HCT116 (cell line): ENCODE results near the gene ACER3. TPM values are rescaled to one million over a fixed set of nuclear protein-coding genes. Genes with fewer than 3 reads are reported as not detected.
A peak's percentile ranks its signal among the peaks of the same experiment; 100 is the strongest.

Source experiments
- ATAC-seq: fragments of 200-7000 bp; cut with Tn5 transposase; 2 replicates; pipeline ENCODE4 v1.9.1; 2020; ENCODE audit warnings: mild to moderate bottlenecking, moderate library complexity
- BruUV-seq: library from RNA; stranded (reverse); fragments of 400-500 nt; replicated peaks from 2 replicates; lab custom pipeline; 2021; lab: Mats Ljungman, UMichigan
- CTCF ChIA-PET: fragments of 300-600 bp; sonication (Branson Sonifier 250); formaldehyde crosslinking; loops from one replicate; lab custom pipeline; 2021; ENCODE audit warnings: antibody characterized with exemption; lab: Charles Lee
- POLR2A ChIA-PET: fragments of 300-600, 350-600 bp; sonication (Branson Sonifier 250); formaldehyde crosslinking; loops from one replicate; lab custom pipeline; 2021; ENCODE audit warnings: antibody characterized with exemption; lab: Charles Lee
- RAD21 ChIA-PET, 2 experiments: fragments of 300-600 bp; sonication (Branson Sonifier 250); formaldehyde crosslinking; loops; one replicate each; lab custom pipeline; 2023; ENCODE audit warnings: low total read pairs in 2 of 2; ENCODE audit not compliant: uncharacterized antibody in 2 of 2, unreplicated experiment in 2 of 2, low non-redundant PET in 1 of 2; lab: Charles Lee
- DNase-seq: peaks from one replicate; pipeline ENCODE4 v3.0.0-alpha.2; 2010; ENCODE audit warnings: low read depth, low spot score
- H2AFZ ChIP-seq: fragments of 200-600 bp; shearing (Covaris generic), sonication (generic); 2 replicates; pipeline ENCODE4 v1.6.1; 2017; ENCODE audit warnings: low read depth, mixed run types, mixed read lengths, antibody characterized with exemption, low read length; ENCODE audit not compliant: poor library complexity, severe bottlenecking
- H3K27ac ChIP-seq: 2 replicates; pipeline ENCODE4 v1.5.1; 2012; ENCODE audit warnings: low read depth, low read length
- H3K27me3 ChIP-seq: fragments of 200-600 bp; sonication (generic); 2 replicates; pipeline ENCODE4 v1.6.1; 2016; ENCODE audit warnings: mixed run types, low read length, mixed read lengths; ENCODE audit not compliant: insufficient read depth
- H3K36me3 ChIP-seq, 2 experiments: fragments of 200-500 bp in 1 of 2; fragments of 200-600 bp in 1 of 2; sonication (Bioruptor generic) in 1 of 2; sonication (generic) in 1 of 2; 2 replicates each; pipeline versions ENCODE4 v1.5.1 to v1.6.1; 2014 to 2016; ENCODE audit warnings: low read length in 2 of 2, inconsistent platforms in 1 of 2, mixed read lengths in 1 of 2, mixed run types in 1 of 2; ENCODE audit not compliant: insufficient read depth in 2 of 2, control insufficient read depth in 1 of 2
- H3K4me1 ChIP-seq, 2 experiments: fragments of 200-600 bp in 1 of 2; sonication (generic) in 1 of 2; 2 replicates each; pipeline versions ENCODE4 v1.5.1 to v1.6.1; 2012 to 2017; ENCODE audit warnings: low read length in 2 of 2, inconsistent platforms in 1 of 2, mild to moderate bottlenecking in 1 of 2, mixed read lengths in 1 of 2, mixed run types in 1 of 2, moderate library complexity in 1 of 2; ENCODE audit not compliant: insufficient read depth in 2 of 2, control insufficient read depth in 1 of 2
- H3K4me2 ChIP-seq: fragments of 200-600 bp; sonication (generic); 2 replicates; pipeline ENCODE4 v1.6.1; 2017; ENCODE audit warnings: mixed run types, low read length, mixed read lengths
- H3K4me3 ChIP-seq, 2 experiments: fragments of 200-600 bp in 1 of 2; sonication (generic) in 1 of 2; replicated peaks in 1 of 2; 2 replicates each; pipeline ENCODE4 v1.5.1; 2011 to 2016; ENCODE audit warnings: low read length in 2 of 2, control low read depth in 1 of 2, low read depth in 1 of 2, mild to moderate bottlenecking in 1 of 2, mixed read lengths in 1 of 2, mixed run types in 1 of 2
- H3K79me2 ChIP-seq: fragments of 200-600 bp; sonication (generic); 2 replicates; pipeline ENCODE4 v1.6.1; 2017; ENCODE audit warnings: mild to moderate bottlenecking, mixed run types, low read length, moderate library complexity, mixed read lengths; ENCODE audit not compliant: insufficient read depth
- H3K9ac ChIP-seq: fragments of 200-600 bp; sonication (generic); 2 replicates; pipeline ENCODE4 v1.6.1; 2016; ENCODE audit warnings: low read length, mixed read lengths
- H3K9me2 ChIP-seq: fragments of 200-600 bp; sonication (generic), shearing (Covaris generic); 2 replicates; pipeline ENCODE4 v1.6.1; 2017; ENCODE audit warnings: mixed run types, mild to moderate bottlenecking, moderate library complexity; ENCODE audit not compliant: insufficient read depth
- H3K9me3 ChIP-seq, 2 experiments: fragments of 200-500 bp in 1 of 2; fragments of 200-600 bp in 1 of 2; sonication (Bioruptor generic) in 1 of 2; sonication (generic) in 1 of 2; 2 replicates each; pipeline ENCODE4 v1.6.1; 2014 to 2017; ENCODE audit warnings: low read length in 2 of 2, mixed read lengths in 2 of 2, inconsistent platforms in 1 of 2, low read depth in 1 of 2, mild to moderate bottlenecking in 1 of 2, mixed run types in 1 of 2, moderate library complexity in 1 of 2; ENCODE audit not compliant: control insufficient read depth in 1 of 2, insufficient read depth in 1 of 2
- H4K20me1 ChIP-seq: fragments of 200-600 bp; sonication (generic), shearing (Covaris generic); 2 replicates; pipeline ENCODE4 v1.6.1; 2017; ENCODE audit warnings: mixed run types, mild to moderate bottlenecking, moderate library complexity; ENCODE audit not compliant: insufficient read depth
- ATF3 ChIP-seq: IDR thresholded peaks from 2 replicates; pipeline ENCODE4 v1.6.1; 2012
- CBX3 ChIP-seq: IDR thresholded peaks from 2 replicates; pipeline ENCODE4 v1.6.1; 2012; ENCODE audit warnings: low read depth
- CTCF ChIP-seq, 3 experiments: fragments of 200-600 bp in 1 of 3; sonication (generic) in 1 of 3; IDR thresholded peaks in 2 of 3; conservative IDR thresholded peaks in 1 of 3; 2 replicates each; pipeline ENCODE4 v1.5.1; 2012 to 2017; ENCODE audit warnings: low read depth in 2 of 3, low read length in 2 of 3, antibody characterized with exemption in 1 of 3, borderline replicate concordance in 1 of 3, control low read depth in 1 of 3, mild to moderate bottlenecking in 1 of 3, mixed read lengths in 1 of 3, mixed run types in 1 of 3, moderate library complexity in 1 of 3; ENCODE audit not compliant: insufficient read depth in 1 of 3
- EZH2phosphoT487 ChIP-seq: fragments of 200-600 bp; IDR thresholded peaks from 2 replicates; pipeline ENCODE4 v1.6.1; 2018; ENCODE audit warnings: antibody characterized with exemption, borderline replicate concordance
- FOSL1 ChIP-seq: IDR thresholded peaks from 2 replicates; pipeline ENCODE4 v1.6.1; 2012; ENCODE audit warnings: low read depth
- JUND ChIP-seq: IDR thresholded peaks from 2 replicates; pipeline ENCODE4 v1.6.1; 2012
- MAX ChIP-seq: IDR thresholded peaks from 2 replicates; pipeline ENCODE4 v1.6.1; 2012
- RAD21 ChIP-seq: IDR thresholded peaks from 2 replicates; pipeline ENCODE4 v1.6.1; 2012; ENCODE audit warnings: low read depth, mild to moderate bottlenecking
- SIN3A ChIP-seq: IDR thresholded peaks from 2 replicates; pipeline ENCODE4 v1.6.1; 2012; ENCODE audit warnings: low read depth
- SRF ChIP-seq: IDR thresholded peaks from 2 replicates; pipeline ENCODE4 v1.6.1; 2012; ENCODE audit warnings: low read depth
- TCF7L2 ChIP-seq: IDR thresholded peaks from 2 replicates; pipeline ENCODE4 v1.7.0; 2011; ENCODE audit warnings: borderline replicate concordance, inconsistent platforms; ENCODE audit not compliant: insufficient read depth, insufficient read length; ENCODE audit errors: extremely low read depth
- intact Hi-C: fragments of 100-400 bp; cut with micrococcal nuclease; formaldehyde crosslinking; loops from 2 replicates; pipeline ENCODE4 v1.10.0; 2022
- total RNA-seq: library from RNA; stranded (reverse); gene quantifications from one replicate; pipeline ENCODE4 v1.2.1, GENCODE V29; 2021; ENCODE audit not compliant: unreplicated experiment

ACER3 gene
- total RNA-seq, 1 experiment from 2014 or later = 19.1 TPM

- DNase-seq (no peak), ATAC-seq (no peak)
- intact Hi-C loops = no loop called here
- TF ChIP-seq SIN3A (no peak), TCF7L2 (no peak), MAX (no peak), RAD21 (no peak), FOSL1 (no peak), CBX3 (peak; percentile 15; the same call in 1 of the 2 replicates), JUND (no peak), SRF (no peak)
- ChIA-PET RAD21 (no interaction called here), CTCF (no interaction called here), POLR2A (no interaction called here)
- Histone ChIP-seq H3K9me3 (no peaks in the 10 kb centered on the region), H3K9ac (no peak overlapping the region), H3K36me3 (no peaks in the 10 kb centered on the region), H4K20me1 (no peaks in the 10 kb centered on the region), H3K4me3 (no peak overlapping the region), H3K27me3 (no peaks in the 10 kb centered on the region), H3K9me2 (no peaks in the 10 kb centered on the region), H2AFZ (no peak overlapping the region), H3K4me2 (no peak overlapping the region), H3K4me1 (no peaks in the 10 kb centered on the region), H3K27ac (no peak overlapping the region), H3K79me2 (no peaks in the 10 kb centered on the region)
- BruUV-seq = no TSS peak
These were observed 111.3 kb downstream of the ACER3 start for GRCh38 chr11:76972051-76972450.

GRCh38 chr11:76974179-76974891, 113.6 kb downstream of the ACER3 start:
- no peaks in the 10 kb centered on the region for H4K20me1 ChIP-seq
- no peaks in the 10 kb centered on the region for H3K9me2 ChIP-seq
- H2AFZ ChIP-seq = no peak overlapping the region
- no peaks in the 10 kb centered on the region for H3K4me1 ChIP-seq
- no peaks in the 10 kb centered on the region for H3K9me3 ChIP-seq
- H3K27me3 ChIP-seq = no peaks in the 10 kb centered on the region
- ChIA-PET RAD21 (no interaction called here), CTCF (interaction anchor here (1.1 to 1.2 kb wide), 2 partner anchors 54 to 73 kb away, joined by 4 to 6 read pairs; no protein-coding TSS in a partner anchor)
- no peak overlapping the region for H3K9ac ChIP-seq
- H3K36me3 ChIP-seq = no peaks in the 10 kb centered on the region
- peak; percentile 15; the same call in 1 of the 2 replicates for TF ChIP-seq RAD21
- no peak for TF ChIP-seq EZH2phosphoT487
- TF ChIP-seq CTCF (IDR thresholded peaks at IDR 0.05 in 2 of 3, conservative IDR thresholded peaks at IDR 0.05 in 1 of 3; ENCODE audit: borderline replicate concordance in 1 of 3, insufficient read depth in 1 of 3, low read depth in 2 of 3, low read length in 2 of 3) = 0 out of 6 replicates have a peak, but pooled peaks of 1 of the 3 experiments have one; percentile 2
- TF ChIP-seq ATF3 = no peak
- no peak for TF ChIP-seq MAX
- TF ChIP-seq, all 23 proteins: peak for 2
- Histone ChIP-seq H3K27ac (no peak overlapping the region), H3K79me2 (no peaks in the 10 kb centered on the region), H3K4me2 (no peak overlapping the region), H3K4me3 (no peak overlapping the region)
- POLR2A ChIA-PET = no interaction called here
- no TSS peak for BruUV-seq
- ATAC-seq = no peak
- DNase-seq = no peak
- intact Hi-C loops = no loop called here
